Pons (tissue), 1 donor: ENCODE data around the gene CSHL1.
A peak's percentile ranks its signal among the peaks of the same experiment; 100 is the strongest.
"Not testable (repeated sequence)": the region's sequence is repeated elsewhere in the genome, so short reads cannot be mapped to it uniquely, and the experiment has no call there.

Source experiments
- DNase-seq: peaks from one replicate; pipeline ENCODE4 v3.0.0-alpha.2; 2016; ENCODE audit warnings: low spot score

The CSHL1 gene

DNA sequence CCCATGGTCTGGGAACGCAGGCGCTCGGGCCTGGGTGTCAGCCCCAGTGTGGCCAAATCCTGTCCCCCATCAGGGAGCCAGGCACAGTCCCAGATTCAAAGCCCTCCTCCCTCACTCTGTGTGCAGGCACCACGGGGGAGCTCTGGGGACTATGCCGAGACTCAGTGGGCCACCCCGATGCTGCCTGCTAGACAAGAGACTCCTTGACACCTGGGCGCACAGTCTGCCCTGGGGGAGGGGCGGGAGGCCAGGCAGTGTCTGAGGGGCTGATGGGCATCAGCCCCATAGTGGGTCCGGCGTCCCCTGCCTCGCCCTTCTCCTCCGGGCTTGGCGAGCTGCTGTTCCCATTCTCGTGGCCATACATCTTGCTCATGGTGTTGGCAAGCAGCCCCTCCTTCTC, 29.5 kb upstream of the CSHL1 start:
- no peak for DNase-seq

DNA sequence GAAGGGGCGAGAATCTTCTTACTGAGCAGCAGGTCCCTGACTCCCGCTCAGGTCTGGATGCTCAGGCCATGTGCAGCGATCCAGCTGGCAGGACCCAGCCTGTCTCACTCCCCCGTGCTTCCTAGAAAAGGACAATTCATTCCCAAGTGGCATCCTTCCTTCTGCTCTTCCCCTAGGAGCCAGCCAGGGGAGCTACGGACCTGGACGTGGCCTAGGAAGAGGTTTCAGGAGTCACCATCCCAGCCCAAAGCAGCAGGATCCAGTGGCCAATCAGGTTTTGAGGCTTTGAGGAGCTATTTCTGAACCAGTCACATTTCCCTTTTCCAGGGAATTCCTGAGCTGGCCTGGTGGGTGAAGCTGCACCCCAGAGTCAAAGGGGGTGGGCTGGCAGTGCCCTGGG, 28.8 kb upstream of the CSHL1 start:
- no peak for DNase-seq

DNA sequence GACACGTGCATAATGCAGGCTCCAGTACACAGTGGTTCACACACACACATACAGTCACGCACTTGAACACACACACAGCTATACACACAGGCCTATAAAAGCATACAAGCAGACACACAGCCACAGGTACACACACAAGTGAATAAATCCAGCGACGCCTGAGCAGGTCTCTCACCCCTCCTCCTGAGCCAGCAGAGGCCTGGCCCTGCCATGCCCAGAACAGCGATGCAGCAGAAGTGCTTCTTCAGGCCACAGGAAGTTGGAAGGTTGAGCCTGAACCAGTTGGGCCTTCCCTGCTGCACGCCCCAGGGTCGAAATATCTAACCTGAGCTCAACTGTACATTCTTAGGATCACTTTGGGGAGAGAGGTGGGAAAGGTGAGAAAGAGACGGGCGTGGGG, 28.3 kb upstream of the CSHL1 start:
- DNase-seq, result no peak

DNA sequence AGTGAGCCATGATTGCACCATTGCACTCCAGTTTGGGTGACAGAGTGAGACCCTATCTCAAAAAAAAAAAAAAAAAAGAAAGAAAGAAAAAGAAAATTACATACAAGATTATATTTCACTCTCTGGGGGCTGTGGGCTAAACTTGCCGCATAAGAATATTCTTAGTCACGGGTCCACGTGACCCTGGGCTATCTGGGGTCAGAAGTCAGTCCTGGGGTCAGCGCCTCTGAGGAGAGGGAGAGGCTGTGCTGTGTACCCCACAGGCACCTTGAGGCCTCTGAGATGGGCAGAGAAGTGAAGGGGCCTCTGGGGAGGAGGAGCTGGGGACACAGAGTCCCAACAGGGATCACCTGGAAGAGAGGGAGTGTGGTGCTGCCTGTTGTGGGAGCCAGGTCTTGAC, 26.9 kb upstream of the CSHL1 start:
- DNase-seq, result no peak

DNA sequence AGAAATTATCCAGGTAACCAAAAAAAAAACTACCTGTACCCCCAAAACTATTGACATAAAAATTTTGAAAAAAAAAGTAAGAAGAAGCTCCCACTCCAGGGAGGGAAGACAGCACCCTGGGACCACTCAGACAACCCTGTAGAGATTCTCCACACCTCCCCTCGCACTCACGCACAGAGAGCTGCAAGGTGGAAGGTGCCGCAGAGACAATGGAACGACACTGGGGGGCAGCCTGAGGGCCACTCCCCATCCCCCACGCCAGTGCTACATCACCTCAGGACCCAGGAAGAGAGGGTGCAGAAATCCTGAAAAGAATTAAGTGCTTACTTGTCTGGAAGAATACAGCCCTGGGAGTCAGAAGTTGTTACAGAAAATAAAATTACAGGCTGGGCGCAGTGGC, 26.3 kb upstream of the CSHL1 start:
- DNase-seq, result no peak

DNA sequence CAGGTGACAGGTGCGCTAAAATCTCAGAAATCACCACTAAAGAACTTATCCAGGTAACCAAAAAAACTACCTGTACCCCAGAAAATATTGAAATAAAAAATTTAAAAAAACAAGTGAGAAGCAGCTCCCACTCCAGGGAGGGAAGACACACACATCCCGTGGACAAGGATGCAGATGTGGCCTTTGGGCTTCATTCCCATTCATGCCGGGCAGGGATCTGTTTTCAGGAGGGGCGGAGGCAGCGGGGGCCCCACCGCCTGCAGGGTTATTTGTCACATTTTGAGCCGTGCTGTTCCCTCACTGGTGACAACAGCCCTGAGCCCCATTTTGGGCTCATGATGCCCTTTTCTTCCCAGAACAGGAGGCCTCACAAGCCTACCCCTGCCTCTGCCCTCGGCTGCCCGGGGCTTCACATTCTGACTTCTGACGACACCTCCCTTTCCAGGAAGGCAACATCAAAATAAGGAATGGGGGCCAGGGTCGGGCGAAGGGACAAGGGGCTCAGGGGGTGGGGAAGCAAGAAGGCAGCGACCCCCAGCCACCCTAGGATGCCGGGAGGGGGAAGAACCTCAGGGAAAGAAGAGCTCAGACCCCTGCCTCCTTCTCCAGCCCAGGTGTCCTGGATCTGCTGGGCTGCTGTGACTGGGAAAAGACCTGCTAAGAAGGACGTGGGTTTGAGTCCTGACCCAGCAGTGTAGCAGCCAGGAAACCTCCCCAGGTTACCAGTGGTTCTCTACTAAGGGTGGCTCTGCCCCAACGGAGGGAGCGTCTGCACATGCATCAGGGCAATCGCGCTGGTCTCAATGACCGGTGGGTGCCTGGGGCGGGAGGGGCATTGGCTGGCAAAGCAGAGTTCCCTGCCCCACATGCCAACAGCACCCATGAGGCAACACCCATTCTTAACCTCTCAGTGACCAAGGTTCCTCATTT, 23.4 kb upstream of the CSHL1 start:
- DNase-seq, result no peak

DNA sequence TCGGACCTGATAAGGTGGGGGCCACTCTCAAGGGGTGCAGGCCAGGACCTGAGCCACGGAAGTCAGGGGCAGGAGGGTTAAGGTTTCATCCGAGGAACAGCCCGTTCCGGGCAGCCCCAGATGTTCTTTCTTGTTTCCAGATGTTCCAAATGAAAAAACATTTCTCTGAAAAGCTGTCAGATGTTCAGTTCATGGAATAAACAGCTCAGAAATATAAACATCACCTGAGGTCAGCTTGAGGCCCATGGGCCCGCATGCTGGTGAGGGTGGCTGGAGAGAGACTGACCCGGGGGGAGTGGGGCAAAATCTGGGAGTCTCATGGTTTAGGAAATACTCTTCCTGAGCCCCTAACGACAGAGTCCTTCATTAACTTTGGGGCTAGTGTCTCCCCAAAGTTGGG, 22.5 kb upstream of the CSHL1 start:
- DNase-seq, result no peak

DNA sequence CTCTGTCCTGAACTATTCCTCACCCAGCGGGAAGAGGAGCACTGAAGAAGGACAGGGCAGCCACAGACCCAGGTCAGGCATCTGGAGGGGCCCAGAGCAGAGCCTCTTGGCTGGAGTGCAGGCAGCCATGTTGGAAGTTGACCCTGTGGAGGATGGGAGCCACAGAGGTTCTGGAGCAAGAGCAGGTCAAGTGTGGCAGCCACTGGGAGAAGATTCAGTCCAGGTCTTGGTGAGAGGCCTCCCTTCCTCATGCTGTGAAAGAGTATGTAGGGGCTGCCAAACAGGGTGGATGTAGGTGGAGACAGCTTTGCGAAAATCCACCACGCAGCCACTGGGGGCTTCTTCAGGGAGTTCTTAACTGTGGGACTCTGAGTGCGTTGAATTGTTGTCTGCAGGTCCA, 21.7 kb upstream of the CSHL1 start:
- DNase-seq, result no peak

DNA sequence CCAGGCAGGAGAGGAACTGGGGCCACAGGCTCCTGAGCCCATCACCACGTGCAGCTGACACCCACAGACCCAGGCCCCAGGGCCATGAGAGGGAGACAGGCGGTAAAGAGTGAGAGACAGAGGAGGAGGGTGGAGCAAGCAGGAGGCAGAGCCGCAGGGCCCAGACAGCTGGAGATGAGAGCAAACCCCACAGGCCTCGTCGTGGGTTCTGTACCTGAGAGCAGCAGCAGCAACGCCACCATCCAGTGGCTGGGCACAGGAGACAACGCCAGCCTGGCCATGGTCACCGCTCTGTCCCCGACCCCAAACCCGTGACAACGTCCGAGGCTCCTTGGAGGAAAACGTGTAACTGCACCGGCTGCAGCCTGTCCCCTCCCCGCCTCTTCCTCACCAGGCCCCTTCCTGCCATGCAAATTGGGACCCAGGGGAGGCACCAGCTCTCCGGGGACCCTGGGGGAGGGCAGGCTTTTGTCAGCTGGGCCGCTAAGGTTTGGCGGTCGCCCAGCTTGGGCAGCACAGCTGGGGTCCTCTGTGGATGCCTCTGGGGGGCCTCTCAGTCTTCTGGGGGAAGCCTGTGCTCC, 21.0 kb upstream of the CSHL1 start, which contains the start of gene CD79B:
TSS of gene CD79B (minus strand) at position 351 of the 581 bp plus-strand sequence. CDS start at position 281, 70 bp downstream.
- no peak for DNase-seq

DNA sequence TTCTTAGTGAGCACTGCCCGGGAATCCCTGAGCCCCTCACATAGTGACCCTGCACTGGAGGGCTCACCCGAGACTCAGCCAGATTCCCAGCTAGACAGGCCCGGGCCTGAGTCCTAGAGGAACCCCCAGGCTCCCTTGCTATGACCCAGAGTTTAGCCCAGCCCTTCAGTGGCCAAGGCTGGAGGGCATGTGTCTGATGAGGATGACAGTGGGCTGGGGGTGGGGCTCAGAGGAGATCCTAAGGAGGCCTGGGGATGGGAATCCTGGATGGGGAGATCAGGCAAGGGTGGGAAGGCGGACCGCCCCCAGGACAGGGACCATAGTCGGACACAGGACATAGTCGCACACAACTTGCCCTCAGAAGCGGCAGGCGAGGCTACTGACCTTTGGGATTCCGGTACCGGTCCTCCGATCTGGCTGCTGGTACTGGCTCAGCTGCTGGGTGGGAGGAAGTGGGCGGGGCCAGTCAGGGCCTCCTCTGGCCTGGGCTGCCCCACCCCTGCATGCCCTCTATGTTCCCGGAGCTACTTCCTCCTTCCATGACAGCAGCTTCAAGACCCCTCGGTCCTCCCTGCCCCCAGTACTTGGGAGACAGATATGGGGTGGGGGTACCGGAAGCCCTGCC, 20.0 kb upstream of the CSHL1 start:
- no peak for DNase-seq

DNA sequence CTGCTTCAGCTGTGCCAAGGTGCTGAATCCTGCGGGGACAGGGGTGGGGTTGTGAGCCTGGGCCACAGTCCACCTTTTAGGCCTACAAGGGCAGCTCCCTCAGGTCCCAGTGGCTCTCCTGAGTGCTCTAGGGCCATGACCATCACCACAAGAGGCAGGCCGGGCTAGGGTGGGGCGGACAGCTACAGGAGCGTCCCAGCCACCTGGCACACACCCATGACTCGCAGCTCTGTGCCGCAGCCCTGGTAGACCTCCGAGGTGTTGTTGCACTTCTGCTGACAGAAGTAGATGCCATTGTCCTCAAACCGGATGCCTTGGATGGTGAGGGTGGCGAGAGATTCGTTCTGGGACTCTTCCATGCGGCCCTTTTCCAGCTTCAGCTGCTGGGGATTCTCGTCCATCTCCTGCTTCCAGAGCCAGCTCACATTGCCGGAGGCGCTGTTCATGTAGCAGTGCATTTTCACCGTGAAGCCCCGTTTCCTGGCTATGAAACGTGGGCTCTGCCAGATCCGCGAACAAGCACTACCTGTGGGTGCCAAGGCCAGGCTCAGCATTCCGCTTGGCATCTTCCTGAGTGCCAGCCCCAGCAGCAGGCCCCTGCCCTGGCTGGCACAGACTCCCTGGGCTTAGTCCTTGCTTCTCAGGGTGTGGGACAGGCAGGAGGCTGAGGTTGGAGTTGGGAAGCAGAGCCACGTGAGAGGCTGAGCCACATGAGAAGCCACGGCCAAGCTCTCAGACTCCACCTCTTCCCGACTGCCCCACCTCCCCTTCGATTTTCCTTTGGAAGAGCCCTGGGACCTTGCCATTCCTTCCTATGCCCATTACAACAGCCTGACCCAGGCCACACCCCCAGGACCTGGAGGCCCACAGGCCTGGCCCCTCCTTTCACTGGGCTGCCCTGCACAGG, 19.1 kb upstream of the CSHL1 start:
- no peak for DNase-seq

DNA sequence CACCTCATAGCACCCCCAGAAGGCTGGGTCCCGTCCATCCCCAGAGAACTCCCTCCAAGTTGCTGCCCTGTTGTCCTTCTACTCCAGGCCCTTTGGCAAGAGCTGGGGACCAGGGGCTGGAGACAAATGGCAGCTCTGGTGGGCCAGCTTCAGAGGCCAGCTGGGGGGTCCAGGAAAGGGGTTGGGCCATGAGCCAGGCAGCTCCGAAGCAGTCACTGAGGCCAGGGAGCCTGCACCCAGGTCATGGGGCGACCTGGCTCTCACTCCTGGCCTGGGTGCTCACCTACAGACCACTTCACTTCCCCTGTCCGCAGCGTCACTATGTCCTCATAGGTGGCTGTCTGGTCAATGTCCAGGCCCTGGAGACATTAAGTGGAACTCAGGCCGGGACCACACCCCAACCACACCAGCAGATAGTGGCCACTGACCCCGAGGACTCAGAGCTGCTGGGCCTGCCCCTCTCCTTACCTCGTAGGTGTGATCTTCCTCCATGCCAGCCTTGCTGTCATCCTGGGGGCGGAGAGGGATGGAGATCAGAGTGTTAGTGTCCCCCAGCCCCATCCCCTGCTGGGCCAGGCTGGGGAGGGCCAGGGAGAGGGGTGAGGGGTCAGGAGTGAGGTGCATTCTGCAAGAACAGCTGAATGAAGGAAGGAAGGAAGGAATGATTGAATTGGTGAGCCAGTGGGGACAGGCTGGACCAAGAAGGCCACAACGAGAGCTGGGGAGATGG, 18.1 kb upstream of the CSHL1 start:
- DNase-seq, result no peak

DNA sequence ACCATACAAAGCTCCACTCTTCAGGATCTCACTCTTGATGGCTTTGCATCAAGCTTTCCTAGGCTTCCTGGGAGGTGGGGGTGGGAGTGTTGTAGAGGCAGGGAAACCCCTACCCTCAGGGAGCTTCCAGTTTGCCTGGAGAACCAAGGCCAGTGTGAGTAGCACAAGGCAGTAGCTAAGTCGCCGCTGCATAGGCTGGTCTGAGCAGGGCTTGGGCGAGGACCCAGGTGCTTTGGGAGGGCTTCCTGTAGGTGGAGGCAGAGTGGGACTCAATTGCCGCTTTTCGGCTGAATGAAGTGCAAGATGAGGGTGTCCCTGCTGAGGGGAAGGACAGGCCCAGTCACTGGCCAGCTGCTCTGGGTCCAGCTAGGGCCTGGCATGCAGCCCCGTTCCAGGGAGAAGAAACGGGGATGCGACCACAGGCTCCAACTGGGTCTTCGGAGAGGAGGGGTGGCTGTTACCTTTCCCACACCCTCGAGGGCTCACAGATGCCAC, 17.2 kb upstream of the CSHL1 start:
- DNase-seq, result no peak

DNA sequence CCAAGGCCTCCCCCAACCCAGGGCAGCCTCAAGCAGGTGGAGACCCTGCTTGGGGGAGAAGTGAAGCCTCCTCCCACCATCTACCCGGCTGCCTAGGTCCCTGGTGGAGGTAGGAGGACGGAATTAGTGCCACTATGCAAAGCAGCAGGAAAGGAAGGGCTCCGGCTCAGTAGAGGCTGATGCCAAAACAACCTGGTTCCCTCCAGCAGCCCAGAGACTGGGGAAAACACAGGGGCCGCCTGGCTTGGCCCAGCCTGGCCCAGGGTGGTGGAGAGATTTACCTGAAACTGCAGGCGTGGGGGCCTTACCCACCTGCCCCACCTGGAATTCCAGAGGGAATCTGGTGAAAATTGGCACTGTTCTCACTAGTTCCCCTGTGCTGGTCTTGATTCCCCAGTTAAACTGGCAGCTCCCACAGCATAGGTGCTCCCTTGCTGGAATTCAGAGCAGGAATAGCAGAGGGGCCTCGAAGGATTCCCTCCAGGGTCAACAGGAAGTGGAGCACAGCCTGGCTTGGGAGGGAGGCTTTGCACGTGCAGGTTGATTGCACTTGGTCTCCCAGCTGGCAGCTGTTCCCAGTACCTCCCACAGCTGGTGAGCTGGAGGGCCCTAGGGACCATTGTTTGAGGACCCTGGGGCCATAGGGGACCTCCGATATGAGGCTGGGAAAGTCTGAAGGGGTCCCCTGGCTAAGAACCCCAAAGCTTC, 16.6 kb upstream of the CSHL1 start:
- DNase-seq, result no peak

DNA sequence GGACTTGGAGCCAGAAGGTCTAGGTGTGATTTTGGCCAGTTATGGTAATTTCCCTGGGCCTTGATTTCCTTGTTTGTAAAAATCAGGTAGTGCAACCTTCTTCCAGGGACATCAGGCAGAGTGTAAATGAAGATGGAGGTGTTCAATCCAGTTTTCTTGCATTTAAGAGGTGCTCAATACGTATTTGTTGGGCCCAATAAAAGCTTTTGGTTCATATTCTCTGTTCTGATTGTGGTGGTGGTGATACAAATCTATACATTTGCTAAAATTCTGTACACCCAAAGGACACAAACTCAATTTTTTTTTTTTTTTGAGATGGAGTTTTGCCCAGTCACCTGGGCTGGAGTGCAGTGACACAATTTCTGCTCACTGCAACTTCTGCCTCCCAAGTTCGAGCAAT, 15.1 kb upstream of the CSHL1 start:
- DNase-seq, result no peak

DNA sequence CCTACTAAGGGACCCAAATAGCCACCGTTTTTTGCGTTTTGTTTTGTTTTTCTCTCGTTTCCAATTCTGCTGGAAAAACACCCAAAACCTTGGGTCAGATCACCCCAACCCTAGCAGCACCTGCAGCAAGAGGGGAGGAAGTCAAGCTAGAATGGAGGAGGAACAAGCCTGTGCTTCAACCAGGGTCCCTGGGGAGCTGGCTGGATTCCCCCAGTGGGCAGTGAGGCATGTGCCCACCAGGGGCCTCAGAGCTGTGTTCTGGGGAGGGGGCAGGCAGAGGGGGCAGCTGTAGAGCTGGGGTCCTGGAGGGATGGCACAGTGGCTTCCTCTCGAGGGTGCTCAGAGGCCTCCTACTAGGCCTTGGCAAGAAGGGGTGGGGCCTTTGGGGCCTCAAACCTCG, 14.6 kb upstream of the CSHL1 start:
- no peak for DNase-seq

DNA sequence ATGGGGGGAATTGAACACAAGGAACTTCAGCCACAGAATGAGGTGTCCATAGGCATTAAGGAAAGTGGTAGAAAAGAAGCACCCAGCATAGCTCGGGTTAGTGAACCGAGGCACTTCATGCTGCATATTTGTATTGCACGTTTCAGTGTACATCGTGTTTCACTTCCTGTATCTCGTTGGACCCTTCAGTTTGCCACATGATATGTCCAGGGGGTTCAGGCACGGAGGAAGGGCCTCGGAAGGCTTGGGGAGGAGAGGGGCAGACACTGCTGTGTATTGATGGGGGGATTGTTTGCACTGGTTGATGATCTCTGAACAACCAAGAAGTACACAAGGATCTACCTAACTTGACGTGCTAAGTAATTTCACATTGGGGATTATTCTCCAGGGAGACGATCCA, 11.3 kb upstream of the CSHL1 start:
- DNase-seq, result not testable (repeated sequence)

DNA sequence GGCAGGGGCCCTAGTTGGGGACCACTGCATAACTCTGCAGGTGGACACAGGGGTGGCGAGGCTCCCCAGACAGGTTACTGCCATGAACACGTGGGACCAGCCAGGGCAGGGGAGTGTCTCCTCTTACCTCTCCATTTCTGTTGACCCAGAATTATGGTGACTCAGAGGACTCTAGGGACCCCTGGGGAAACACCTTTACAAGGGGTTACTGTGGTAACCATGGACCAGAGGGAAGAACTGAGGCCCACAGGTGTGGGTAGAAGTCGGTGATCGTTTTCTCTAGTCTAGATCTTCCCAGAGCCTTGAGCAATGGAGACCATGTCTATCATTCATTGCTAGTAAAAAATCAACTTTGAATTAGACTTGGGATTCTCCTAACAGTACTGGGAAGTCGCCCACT, 9.7 kb upstream of the CSHL1 start:
- DNase-seq, result not testable (repeated sequence)

DNA sequence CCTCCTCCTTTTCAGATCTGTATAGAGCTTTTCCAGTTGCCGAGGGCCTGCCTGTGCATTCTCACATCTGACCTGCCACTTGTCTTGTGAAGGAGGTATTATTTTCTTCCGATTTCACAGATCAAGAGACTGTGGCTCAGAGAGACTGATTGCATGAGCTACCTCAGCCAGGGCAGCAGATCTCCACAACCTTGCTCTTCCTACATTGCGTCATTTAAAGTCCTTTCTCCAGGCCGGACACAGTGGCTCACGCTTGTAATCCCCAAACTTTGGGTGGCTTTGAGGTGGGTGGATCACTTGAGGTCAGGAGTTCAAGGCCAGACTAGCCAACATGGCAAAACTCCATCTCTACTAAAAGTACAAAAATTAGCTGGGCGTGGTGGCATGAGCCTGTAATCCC, 9.0 kb upstream of the CSHL1 start:
- DNase-seq, result not testable (repeated sequence)

DNA sequence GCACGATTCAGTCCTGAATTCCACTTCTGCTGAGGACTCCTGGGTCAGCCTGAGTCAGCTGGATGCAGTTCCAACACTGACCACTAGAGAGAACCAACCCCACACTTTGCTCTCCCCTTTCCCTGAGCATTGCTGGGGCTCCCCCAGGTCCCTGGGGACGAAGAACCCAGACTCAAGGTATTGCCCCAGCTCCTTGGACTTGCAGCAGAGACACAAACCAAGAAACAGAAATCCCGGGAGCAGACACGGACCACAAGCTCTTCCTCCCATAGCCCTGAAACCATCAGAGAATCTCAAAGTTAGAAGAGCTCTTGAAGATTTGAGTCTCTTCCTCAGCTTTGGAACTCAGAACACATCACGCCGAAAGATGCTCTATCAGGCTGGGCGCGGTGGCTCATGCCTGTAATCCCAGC, 8.3 kb upstream of the CSHL1 start:
- peak; percentile 47 for DNase-seq
